Vagina (tissue), 2 donors: ENCODE data around the gene CLCA4. TPM values are rescaled to one million over a fixed set of nuclear protein-coding genes. Genes with fewer than 3 reads are reported as not detected.

Experiments used
- DNase-seq, 2 donors: peaks; one replicate each; pipeline ENCODE4 v3.0.0-alpha.2; 2017; ENCODE audit errors: extremely low spot score in 2 of 2
- H3K27ac ChIP-seq: fragments of 200-600 bp; sonication (generic); one replicate; pipeline ENCODE4 v1.5.1; 2019
- H3K27me3 ChIP-seq: fragments of 200-600 bp; sonication (generic); one replicate; pipeline ENCODE4 v1.5.1; 2019
- H3K36me3 ChIP-seq, 2 donors: fragments of 200-600 bp; sonication (generic); one replicate each; pipeline ENCODE4 v1.5.1; 2017 to 2019
- H3K4me1 ChIP-seq: fragments of 200-600 bp; sonication (generic); one replicate; pipeline ENCODE4 v1.5.1; 2019
- H3K4me3 ChIP-seq, 2 donors: fragments of 200-600 bp; sonication (generic); 1 replicate in 1 of 2; 2 replicates in 1 of 2; pipeline ENCODE4 v1.5.1; 2016 to 2019
- H3K9me3 ChIP-seq: fragments of 200-600 bp; sonication (generic); one replicate; pipeline ENCODE4 v1.5.1; 2019
- CTCF ChIP-seq, 3 experiments: fragments of 450-650 bp in 2 of 3; fragments of 200-600 bp in 1 of 3; sonication (generic) in 1 of 3; IDR thresholded peaks; one replicate each; pipeline ENCODE4 v1.5.1; 2017 to 2019; ENCODE audit warnings: antibody characterized with exemption in 3 of 3, mild to moderate bottlenecking in 2 of 3, moderate library complexity in 2 of 3
- POLR2A ChIP-seq, 2 donors: fragments of 450-650 bp; IDR thresholded peaks; one replicate each; pipeline ENCODE4 v1.6.1; 2017; ENCODE audit warnings: antibody characterized with exemption in 2 of 2, mild to moderate bottlenecking in 2 of 2, moderate library complexity in 2 of 2
- POLR2AphosphoS5 ChIP-seq, 2 donors: sonication (generic); formaldehyde crosslinking; IDR thresholded peaks; one replicate each; pipeline ENCODE4 v1.9.0; 2017; ENCODE audit warnings: antibody characterized with exemption in 2 of 2, mild to moderate bottlenecking in 2 of 2, low read depth in 1 of 2; ENCODE audit not compliant: insufficient read depth in 1 of 2
- intact Hi-C: fragments of 100-400 bp; cut with DNase I; formaldehyde crosslinking; loops from one replicate; pipeline ENCODE4 v1.15.1; 2023
- total RNA-seq: library from RNA; depleted of rRNA; stranded (reverse); fragments of >200 nt; gene quantifications from one replicate; pipeline ENCODE4 v1.2.3, GENCODE V29; 2016

Gene CLCA4
- total RNA-seq, 1 donor from 2014 or later: 44.0 TPM

DNA sequence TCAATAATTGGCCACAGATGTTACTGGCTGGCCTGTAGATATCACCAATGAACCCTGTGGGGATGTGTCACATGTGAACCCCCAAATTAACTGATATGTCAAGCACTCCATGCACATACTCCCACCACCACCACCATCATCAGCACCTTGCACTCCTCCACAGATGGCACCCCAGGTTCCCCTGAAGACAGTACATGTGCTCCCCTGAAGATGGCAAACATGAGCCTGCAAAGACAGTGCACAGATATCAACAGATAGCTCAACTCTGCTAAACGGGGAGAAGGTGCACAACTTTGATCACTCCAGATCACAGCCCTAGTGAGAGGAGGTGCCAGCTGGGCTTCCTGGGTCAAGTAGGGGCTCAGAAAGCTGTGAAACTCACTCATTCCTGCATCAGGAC, 74.4 kb downstream of the CLCA4 start:
- Histone ChIP-seq H3K27me3 (no peaks in the 10 kb centered on the region), H3K27ac (no peak overlapping the region), H3K4me3 (no peak overlapping the region), H3K36me3 (no peaks in the 10 kb centered on the region), H3K4me1 (no peaks in the 10 kb centered on the region), H3K9me3 (no peaks in the 10 kb centered on the region)
- TF ChIP-seq CTCF (IDR thresholded peaks at IDR 0.05) (no peak), POLR2A (IDR thresholded peaks at IDR 0.05) (no peak), POLR2AphosphoS5 (IDR thresholded peaks at IDR 0.05; ENCODE audit: insufficient read depth in 1 of 2, low read depth in 1 of 2) (no peak)
- intact Hi-C loops: no loop called here
- no peak for DNase-seq

Other genes with a start within 250 kb of the CLCA4 start
- gene ODF2L, start 150.8 kb upstream of the CLCA4 start, total RNA-seq: 40.5 TPM
- gene CLCA2, start 122.9 kb upstream of the CLCA4 start, total RNA-seq: 65.8 TPM
- gene CLCA1, start 78.2 kb upstream of the CLCA4 start, total RNA-seq: not detected
- gene SH3GLB1, start 157.5 kb downstream of the CLCA4 start, total RNA-seq: 53.8 TPM